Aorta (tissue), 5 donors: ENCODE data around the gene PTRH1. TPM values are rescaled to one million over a fixed set of nuclear protein-coding genes. Genes with fewer than 3 reads are reported as not detected.

Experiments used
- ATAC-seq: fragments of 200-7000 bp; cut with Tn5 transposase; one replicate; pipeline ENCODE4 v1.9.1; 2022; ENCODE audit warnings: moderate library complexity; ENCODE audit not compliant: low FRiP score
- DNase-seq, 2 donors: peaks; one replicate each; pipeline ENCODE4 v3.0.0-alpha.2; 2020
- H3K27ac ChIP-seq, 2 donors: one replicate each; pipeline ENCODE4 v1.5.1; 2013; ENCODE audit warnings: low read length in 2 of 2, mild to moderate bottlenecking in 2 of 2, moderate library complexity in 2 of 2, control low read depth in 1 of 2, inconsistent platforms in 1 of 2, low read depth in 1 of 2
- H3K27me3 ChIP-seq, 2 donors: one replicate each; pipeline ENCODE4 v1.6.1; 2013; ENCODE audit warnings: control low read depth in 1 of 2, low read length in 1 of 2, mild to moderate bottlenecking in 1 of 2, moderate library complexity in 1 of 2; ENCODE audit not compliant: insufficient read depth in 2 of 2, control insufficient read depth in 1 of 2
- H3K36me3 ChIP-seq, 2 donors: one replicate each; pipeline ENCODE4 v1.6.1; 2013; ENCODE audit warnings: control low read depth in 1 of 2, low read length in 1 of 2, mild to moderate bottlenecking in 1 of 2; ENCODE audit not compliant: insufficient read depth in 2 of 2, control insufficient read depth in 1 of 2
- H3K4me1 ChIP-seq, 2 donors: one replicate each; pipeline ENCODE4 v1.6.1; 2013; ENCODE audit warnings: low read length in 2 of 2, control low read depth in 1 of 2, mild to moderate bottlenecking in 1 of 2, moderate library complexity in 1 of 2; ENCODE audit not compliant: insufficient read depth in 2 of 2, control insufficient read depth in 1 of 2
- H3K4me3 ChIP-seq, 2 donors: one replicate each; pipeline ENCODE4 v1.5.1; 2013; ENCODE audit warnings: low read length in 2 of 2, control low read depth in 1 of 2, mild to moderate bottlenecking in 1 of 2
- H3K9me3 ChIP-seq: one replicate; pipeline ENCODE4 v1.6.1; 2013; ENCODE audit warnings: mild to moderate bottlenecking, low read length; ENCODE audit not compliant: control insufficient read depth
- WGBS, 2 donors: extraction: QIAGEN DNeasy Blood & Tissue Kit; methylation state at CpG; one replicate each; pipeline ENCODE4 v1.1.7; 2013; 5-methylcytosine and 5-hydroxymethylcytosine counted together
- intact Hi-C, 2 donors: fragments of 100-400 bp; cut with DNase I; formaldehyde crosslinking; loops; one replicate each; pipeline versions ENCODE4 v1.14.2 to v1.15.0; 2022
- polyA plus RNA-seq, 2 donors: library from polyadenylated mRNA; stranded (reverse); fragments of 200-250 nt; gene quantifications; one replicate each; pipeline ENCODE4 v1.2.3, GENCODE V29; 2013
- total RNA-seq, 2 donors: library from RNA; stranded (reverse); fragmentation: NEBNext Ultra II Directional; extraction: Animal tissue kit (Norgen Biotek cat#: 25700); gene quantifications; one replicate each; pipeline ENCODE4 v1.2.1, GENCODE V29; 2021
- donor health status: healthy with polysubstance abuse.
- donor health status: Bipolar disorder and iron deficiency.
- donor health status: DM: no; HTN: no; CAD: no.
- donor health status: DM: no; HTN: no; CAD: no.
- donor health status: DM: yes; HTN: yes; CAD: no.

PTRH1 gene
- total and polyA plus RNA-seq, 4 donors: 9.8 to 23.2 (median 12.2) TPM

GRCh38 chr9:127689329-127690000 lies 26.0 kb downstream of the PTRH1 start:
- intact Hi-C loops: loop anchor here in 1 of 2 donors (10.0 kb wide), 1 partner anchor 65 kb away; no protein-coding TSS in a partner anchor
- H3K36me3 ChIP-seq: peaks cover 0 to 2% of the 10 kb centered on the region in 2 donors
- H3K27ac ChIP-seq: no peak overlapping the region
- no peak overlapping the region for H3K4me3 ChIP-seq
- WGBS, 2 donors: 93 to 95% methylated on average over 13 of the region's 13 CpGs
- ATAC-seq (no peak), DNase-seq (no peak)
- no peaks in the 10 kb centered on the region for H3K4me1 ChIP-seq
- H3K9me3 ChIP-seq: no peaks in the 10 kb centered on the region
- H3K27me3 ChIP-seq: no peaks in the 10 kb centered on the region

DNA sequence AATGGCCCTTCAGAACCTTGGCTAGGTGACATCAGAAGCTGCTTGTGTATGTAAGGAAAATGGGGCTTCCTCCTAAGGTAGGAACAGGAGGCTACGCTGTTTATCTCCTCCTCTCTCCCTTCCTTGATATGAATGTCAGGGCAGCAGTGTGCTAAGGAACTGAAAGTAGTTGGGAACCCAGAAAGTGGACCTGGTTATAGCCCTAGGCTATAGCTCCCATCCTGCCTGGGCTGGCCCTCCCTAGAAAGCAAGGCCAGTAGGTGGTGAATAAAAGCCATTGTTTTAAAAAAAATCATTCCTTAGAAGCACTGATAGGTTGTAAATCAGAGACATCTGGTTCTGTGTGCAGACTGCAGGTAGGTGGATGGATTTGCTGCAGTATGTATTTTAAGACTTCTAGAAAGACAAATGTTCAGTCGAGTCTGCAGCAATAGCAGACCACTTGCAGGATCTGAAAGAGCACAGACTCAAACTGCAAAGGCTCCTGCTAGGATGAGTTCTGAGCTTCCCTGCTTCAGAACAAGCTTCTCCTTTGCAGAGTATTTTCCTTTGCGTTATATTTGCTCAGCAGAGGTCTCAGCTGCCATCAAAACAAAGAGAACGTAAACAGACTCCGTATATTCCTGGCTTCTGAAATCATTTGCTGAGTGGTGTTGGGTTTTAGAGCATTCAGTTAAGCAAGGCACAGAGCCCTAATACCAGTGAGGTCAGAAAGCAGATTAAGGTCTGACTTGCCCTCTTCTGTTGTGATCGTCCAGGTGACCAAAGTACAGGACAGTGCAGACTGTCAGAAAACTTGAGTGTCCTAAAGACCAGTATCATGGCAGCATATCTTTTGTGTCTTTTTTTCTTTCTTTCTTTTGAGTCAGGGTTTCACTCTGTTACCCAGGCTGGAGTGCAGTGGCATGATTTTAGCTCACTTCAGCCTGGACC lies 28.7 kb downstream of the PTRH1 start:
- no peak overlapping the region for H3K27ac ChIP-seq
- DNase-seq (no peak), ATAC-seq (no peak)
- intact Hi-C loops: loop anchor here in 1 of 2 donors (10.0 kb wide), 1 partner anchor 62 kb away; no protein-coding TSS in a partner anchor
- no peaks in the 10 kb centered on the region for H3K4me1 ChIP-seq
- H3K27me3 ChIP-seq: no peaks in the 10 kb centered on the region
- WGBS, 2 donors: 73 to 75% methylated on average over 6 of the region's 6 CpGs
- no peaks in the 10 kb centered on the region for H3K9me3 ChIP-seq
- no peak overlapping the region for H3K4me3 ChIP-seq
- peaks cover 0 to 4% of the 10 kb centered on the region in 2 donors for H3K36me3 ChIP-seq

DNA sequence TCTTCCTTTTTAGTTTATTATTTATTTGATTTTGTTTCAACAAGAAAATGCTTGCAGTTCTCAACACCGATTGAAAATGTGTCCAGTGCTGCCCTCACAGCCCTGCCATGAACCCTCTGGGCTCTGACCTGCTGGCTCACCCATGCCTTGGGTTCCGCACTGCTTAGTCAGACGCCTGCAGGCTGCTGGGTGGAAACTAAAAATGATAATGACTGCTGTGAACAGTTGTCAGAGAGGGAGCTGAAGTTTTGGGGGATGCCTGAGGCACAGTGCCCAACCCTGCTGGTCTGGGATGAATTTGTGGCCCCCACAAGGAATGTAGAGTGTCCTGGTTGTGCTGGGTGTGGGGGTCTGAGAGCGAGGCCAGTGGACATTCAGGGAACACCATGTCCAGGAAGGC lies 30.9 kb downstream of the PTRH1 start:
- DNase-seq (no peak), ATAC-seq (no peak)
- Histone ChIP-seq H3K27me3 (no peaks in the 10 kb centered on the region), H3K9me3 (no peaks in the 10 kb centered on the region), H3K4me1 (no peaks in the 10 kb centered on the region), H3K27ac (no peak overlapping the region), H3K36me3 (peaks cover 0 to 8% of the 10 kb centered on the region in 2 donors), H3K4me3 (no peak overlapping the region)
- intact Hi-C loops: loop anchor here in 1 of 2 donors (10.0 kb wide), 1 partner anchor 60 kb away; no protein-coding TSS in a partner anchor
- 82 to 90% methylated on average over 4 of the region's 4 CpGs for WGBS, 2 donors

GRCh38 chr9:127683723-127684122 lies 31.7 kb downstream of the PTRH1 start:
- intact Hi-C loops: loop anchor here in 1 of 2 donors (10.0 kb wide), 1 partner anchor 59 kb away; no protein-coding TSS in a partner anchor
- 92 to 95% methylated on average over 5 of the region's 5 CpGs for WGBS, 2 donors
- H3K27ac ChIP-seq: no peak overlapping the region
- H3K4me1 ChIP-seq: no peaks in the 10 kb centered on the region
- no peak for DNase-seq
- peaks cover 0 to 8% of the 10 kb centered on the region in 2 donors for H3K36me3 ChIP-seq
- H3K4me3 ChIP-seq: no peak overlapping the region
- no peaks in the 10 kb centered on the region for H3K9me3 ChIP-seq
- H3K27me3 ChIP-seq: no peaks in the 10 kb centered on the region
- ATAC-seq: no peak

DNA sequence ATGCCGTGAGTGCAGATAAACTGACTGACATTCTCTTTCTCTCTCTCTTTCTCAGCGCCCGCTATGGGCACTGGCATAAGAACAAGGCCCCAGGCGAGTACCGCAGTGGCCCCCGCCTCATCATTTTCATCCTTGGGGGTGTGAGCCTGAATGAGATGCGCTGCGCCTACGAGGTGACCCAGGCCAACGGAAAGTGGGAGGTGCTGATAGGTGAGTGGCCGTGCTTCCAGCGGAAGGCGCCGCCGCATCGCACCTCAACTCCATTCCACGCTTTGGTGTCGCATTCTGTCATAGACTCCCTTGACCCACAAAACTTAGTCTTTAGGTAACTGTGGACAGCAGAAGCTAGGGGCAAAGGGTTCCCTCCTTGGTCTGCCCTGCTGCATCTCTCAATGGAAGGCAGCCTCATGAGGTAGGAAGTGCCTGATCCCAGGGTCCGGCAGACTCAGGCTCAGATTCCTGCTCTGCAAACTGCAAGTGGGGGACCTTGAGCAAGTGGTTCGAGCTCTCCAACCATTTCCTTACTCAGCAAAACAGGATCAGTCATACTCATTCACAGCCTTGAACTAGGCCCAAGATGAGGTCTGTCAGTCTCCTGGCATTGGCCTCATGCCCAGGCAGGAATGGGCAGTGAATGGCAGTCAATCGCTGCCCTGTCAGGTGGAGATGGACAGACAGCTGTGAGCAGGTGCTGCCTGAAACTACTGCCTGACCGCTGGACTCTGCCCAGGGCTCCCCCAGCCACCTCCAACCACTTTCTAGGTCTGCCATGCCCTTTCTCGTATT lies 32.9 kb downstream of the PTRH1 start:
- no peak overlapping the region for H3K27ac ChIP-seq
- DNase-seq (no peak), ATAC-seq (no peak)
- WGBS, 2 donors: 91 to 92% methylated on average over 23 of the region's 23 CpGs
- H3K4me1 ChIP-seq: no peaks in the 10 kb centered on the region
- H3K36me3 ChIP-seq: peaks cover 0 to 8% of the 10 kb centered on the region in 2 donors
- H3K27me3 ChIP-seq: no peaks in the 10 kb centered on the region
- H3K4me3 ChIP-seq: no peak overlapping the region
- intact Hi-C loops: loop anchor here in 1 of 2 donors (10.0 kb wide), 1 partner anchor 58 kb away; no protein-coding TSS in a partner anchor
- no peaks in the 10 kb centered on the region for H3K9me3 ChIP-seq

DNA sequence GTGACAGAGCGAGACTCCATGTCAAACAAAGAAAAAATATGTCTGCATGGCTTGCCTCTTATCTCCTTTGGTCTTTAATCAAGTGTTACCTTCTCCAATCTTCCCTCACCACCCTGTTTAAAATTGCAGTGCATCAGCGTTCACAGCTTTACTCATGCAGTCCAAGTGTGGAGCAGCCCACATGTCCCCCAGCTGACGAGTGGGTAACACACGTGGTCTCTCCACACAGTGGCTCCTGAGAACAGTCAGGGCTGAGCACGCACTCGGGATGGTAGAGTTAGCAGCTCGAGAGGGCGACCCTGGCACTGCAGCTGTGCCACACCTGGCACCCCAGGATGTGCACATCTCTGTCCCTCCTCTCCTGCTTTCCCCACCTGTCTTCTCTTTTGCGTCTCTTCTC lies 34.6 kb downstream of the PTRH1 start:
- H3K4me3 ChIP-seq: no peak overlapping the region
- no peaks in the 10 kb centered on the region for H3K4me1 ChIP-seq
- H3K36me3 ChIP-seq: peaks cover 0 to 8% of the 10 kb centered on the region in 2 donors
- no peak for ATAC-seq
- intact Hi-C loops: loop anchor here in 1 of 2 donors (10.0 kb wide), 1 partner anchor 56 kb away; no protein-coding TSS in a partner anchor
- no peaks in the 10 kb centered on the region for H3K27me3 ChIP-seq
- WGBS, 2 donors: 91 to 93% methylated on average over 9 of the region's 9 CpGs
- H3K27ac ChIP-seq: no peak overlapping the region
- no peak for DNase-seq
- H3K9me3 ChIP-seq: no peaks in the 10 kb centered on the region

DNA sequence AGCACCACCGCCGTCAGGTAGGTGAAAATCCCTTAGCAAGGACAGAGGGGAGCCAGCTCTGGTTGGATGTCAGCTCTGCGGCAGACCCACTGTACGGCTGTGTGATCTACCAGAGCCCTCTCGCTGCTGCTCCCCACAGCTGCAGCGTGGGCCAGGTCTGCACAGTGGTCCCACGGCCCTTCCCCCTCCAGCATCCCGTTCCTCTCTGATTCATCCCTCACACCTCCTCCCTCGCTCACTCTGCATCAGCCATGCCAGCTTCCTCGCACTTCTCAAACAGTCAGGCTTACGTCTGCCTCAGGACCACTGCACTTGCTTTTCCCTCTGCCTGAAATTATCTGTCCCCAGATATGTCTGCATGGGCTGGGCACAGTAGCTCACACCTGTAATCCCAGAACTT lies 35.2 kb downstream of the PTRH1 start:
- H3K36me3 ChIP-seq: peaks cover 0 to 8% of the 10 kb centered on the region in 2 donors
- ATAC-seq (no peak), DNase-seq (no peak)
- H3K4me1 ChIP-seq: no peaks in the 10 kb centered on the region
- H3K27ac ChIP-seq: no peak overlapping the region
- 89 to 90% methylated on average over 11 of the region's 11 CpGs for WGBS, 2 donors
- no peaks in the 10 kb centered on the region for H3K27me3 ChIP-seq
- intact Hi-C loops: loop anchor here in 1 of 2 donors (10.0 kb wide), 1 partner anchor 55 kb away; no protein-coding TSS in a partner anchor
- no peak overlapping the region for H3K4me3 ChIP-seq
- no peaks in the 10 kb centered on the region for H3K9me3 ChIP-seq

DNA sequence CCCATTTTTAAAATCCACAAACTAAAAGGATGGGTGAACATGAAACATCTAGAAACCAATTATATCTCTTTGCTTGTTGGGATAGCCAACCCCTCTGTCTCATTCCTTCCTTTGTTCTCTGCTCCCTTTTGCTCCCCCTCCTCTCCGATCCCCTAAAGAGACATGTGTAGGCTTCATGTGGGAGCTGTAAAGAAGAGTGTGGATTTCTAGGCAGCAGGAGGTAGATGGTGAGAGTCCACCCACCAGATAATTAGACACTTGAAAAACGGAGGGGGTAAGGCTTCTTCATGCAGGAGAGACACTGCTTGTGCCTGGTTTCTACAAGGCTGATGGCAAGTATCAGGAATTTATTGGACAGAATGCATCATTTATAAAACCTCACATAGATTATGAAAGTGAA lies 36.0 kb downstream of the PTRH1 start:
- WGBS, 2 donors: 81 to 85% methylated on average over 2 of the region's 2 CpGs
- ATAC-seq (no peak), DNase-seq (no peak)
- H3K27me3 ChIP-seq: no peaks in the 10 kb centered on the region
- intact Hi-C loops: no loop called here
- H3K27ac ChIP-seq: no peak overlapping the region
- H3K36me3 ChIP-seq: peaks cover 0 to 8% of the 10 kb centered on the region in 2 donors
- H3K4me1 ChIP-seq: no peaks in the 10 kb centered on the region
- no peaks in the 10 kb centered on the region for H3K9me3 ChIP-seq
- no peak overlapping the region for H3K4me3 ChIP-seq
